Vagina (tissue), 2 donors: ENCODE data around the gene MPRIP. TPM values are rescaled to one million over a fixed set of nuclear protein-coding genes. Genes with fewer than 3 reads are reported as not detected.

ENCODE experiments used
- DNase-seq, 2 donors: peaks; one replicate each; pipeline ENCODE4 v3.0.0-alpha.2; 2017; ENCODE audit errors: extremely low spot score in 2 of 2
- H3K27ac ChIP-seq: fragments of 200-600 bp; sonication (generic); one replicate; pipeline ENCODE4 v1.5.1; 2019
- H3K27me3 ChIP-seq: fragments of 200-600 bp; sonication (generic); one replicate; pipeline ENCODE4 v1.5.1; 2019
- H3K36me3 ChIP-seq, 2 donors: fragments of 200-600 bp; sonication (generic); one replicate each; pipeline ENCODE4 v1.5.1; 2017 to 2019
- H3K4me1 ChIP-seq: fragments of 200-600 bp; sonication (generic); one replicate; pipeline ENCODE4 v1.5.1; 2019
- H3K4me3 ChIP-seq, 2 donors: fragments of 200-600 bp; sonication (generic); 1 replicate in 1 of 2; 2 replicates in 1 of 2; pipeline ENCODE4 v1.5.1; 2016 to 2019
- H3K9me3 ChIP-seq: fragments of 200-600 bp; sonication (generic); one replicate; pipeline ENCODE4 v1.5.1; 2019
- CTCF ChIP-seq, 3 experiments: fragments of 450-650 bp in 2 of 3; fragments of 200-600 bp in 1 of 3; sonication (generic) in 1 of 3; IDR thresholded peaks; one replicate each; pipeline ENCODE4 v1.5.1; 2017 to 2019; ENCODE audit warnings: antibody characterized with exemption in 3 of 3, mild to moderate bottlenecking in 2 of 3, moderate library complexity in 2 of 3
- POLR2A ChIP-seq, 2 donors: fragments of 450-650 bp; IDR thresholded peaks; one replicate each; pipeline ENCODE4 v1.6.1; 2017; ENCODE audit warnings: antibody characterized with exemption in 2 of 2, mild to moderate bottlenecking in 2 of 2, moderate library complexity in 2 of 2
- POLR2AphosphoS5 ChIP-seq, 2 donors: sonication (generic); formaldehyde crosslinking; IDR thresholded peaks; one replicate each; pipeline ENCODE4 v1.9.0; 2017; ENCODE audit warnings: antibody characterized with exemption in 2 of 2, mild to moderate bottlenecking in 2 of 2, low read depth in 1 of 2; ENCODE audit not compliant: insufficient read depth in 1 of 2
- intact Hi-C: fragments of 100-400 bp; cut with DNase I; formaldehyde crosslinking; loops from one replicate; pipeline ENCODE4 v1.15.1; 2023
- total RNA-seq: library from RNA; depleted of rRNA; stranded (reverse); fragments of >200 nt; gene quantifications from one replicate; pipeline ENCODE4 v1.2.3, GENCODE V29; 2016

The MPRIP gene
- total RNA-seq, 1 donor from 2014 or later: 202 TPM

GRCh38 chr17:17141279-17141678 lies 99.0 kb downstream of the MPRIP start:
- H3K27me3 ChIP-seq: no peaks in the 10 kb centered on the region
- intact Hi-C loops: loop anchor here (10.0 kb wide), 1 partner anchor 64 kb away; the partner anchor contains the start of gene PLD6
- peaks cover 21% of the 10 kb centered on the region for H3K4me1 ChIP-seq
- H3K27ac ChIP-seq: peak overlapping the region; percentile 29
- no peak overlapping the region for H3K4me3 ChIP-seq
- no peaks in the 10 kb centered on the region for H3K9me3 ChIP-seq
- TF ChIP-seq POLR2AphosphoS5 (IDR thresholded peaks at IDR 0.05; ENCODE audit: insufficient read depth in 1 of 2, low read depth in 1 of 2): no peak
- no peak for TF ChIP-seq CTCF (IDR thresholded peaks at IDR 0.05)
- TF ChIP-seq POLR2A (IDR thresholded peaks at IDR 0.05): no peak
- DNase-seq: no peak
- H3K36me3 ChIP-seq: peaks cover 0 to 85% of the 10 kb centered on the region in 2 donors

GRCh38 chr17:17141860-17142552 lies 99.7 kb downstream of the MPRIP start:
- DNase-seq: no peak
- Histone ChIP-seq H3K36me3 (peaks cover 0 to 82% of the 10 kb centered on the region in 2 donors), H3K4me3 (no peak overlapping the region), H3K27ac (peak overlapping the region; percentile 29), H3K9me3 (no peaks in the 10 kb centered on the region), H3K27me3 (no peaks in the 10 kb centered on the region), H3K4me1 (peaks cover 21% of the 10 kb centered on the region)
- TF ChIP-seq CTCF (IDR thresholded peaks at IDR 0.05) (peak in 2 of 3 experiments; percentile 40 to 63), POLR2A (IDR thresholded peaks at IDR 0.05) (no peak), POLR2AphosphoS5 (IDR thresholded peaks at IDR 0.05; ENCODE audit: insufficient read depth in 1 of 2, low read depth in 1 of 2) (peak in 1 of 2 donors; percentile 23)
- intact Hi-C loops: loop anchor here (10.0 kb wide), 1 partner anchor 63 kb away; the partner anchor contains the start of gene PLD6

GRCh38 chr17:17142556-17142955 lies 100.3 kb downstream of the MPRIP start:
- H3K4me3 ChIP-seq: no peak overlapping the region
- no peaks in the 10 kb centered on the region for H3K27me3 ChIP-seq
- intact Hi-C loops: loop anchor here (10.0 kb wide), 1 partner anchor 62 kb away; the partner anchor contains the start of gene PLD6
- no peak for DNase-seq
- no peaks in the 10 kb centered on the region for H3K9me3 ChIP-seq
- H3K36me3 ChIP-seq: peaks cover 0 to 82% of the 10 kb centered on the region in 2 donors
- no peak overlapping the region for H3K27ac ChIP-seq
- no peak for TF ChIP-seq CTCF (IDR thresholded peaks at IDR 0.05)
- TF ChIP-seq POLR2A (IDR thresholded peaks at IDR 0.05): no peak
- no peak for TF ChIP-seq POLR2AphosphoS5 (IDR thresholded peaks at IDR 0.05; ENCODE audit: insufficient read depth in 1 of 2, low read depth in 1 of 2)
- H3K4me1 ChIP-seq: peaks cover 21% of the 10 kb centered on the region

- H3K36me3 ChIP-seq: peaks cover 0 to 82% of the 10 kb centered on the region in 2 donors
- intact Hi-C loops: loop anchor here (10.0 kb wide), 1 partner anchor 61 kb away; the partner anchor contains the start of gene PLD6
- no peaks in the 10 kb centered on the region for H3K27me3 ChIP-seq
- no peaks in the 10 kb centered on the region for H3K9me3 ChIP-seq
- H3K27ac ChIP-seq: no peak overlapping the region
- TF ChIP-seq POLR2A (IDR thresholded peaks at IDR 0.05) (no peak), CTCF (IDR thresholded peaks at IDR 0.05) (no peak), POLR2AphosphoS5 (IDR thresholded peaks at IDR 0.05; ENCODE audit: insufficient read depth in 1 of 2, low read depth in 1 of 2) (no peak)
- DNase-seq: no peak
- no peak overlapping the region for H3K4me3 ChIP-seq
- H3K4me1 ChIP-seq: peaks cover 21% of the 10 kb centered on the region
These were observed 101.2 kb downstream of the MPRIP start for GRCh38 chr17:17143501-17143900.

- no peak for DNase-seq
- Histone ChIP-seq H3K4me1 (peaks cover 21% of the 10 kb centered on the region), H3K4me3 (no peak overlapping the region), H3K9me3 (no peaks in the 10 kb centered on the region), H3K27me3 (no peaks in the 10 kb centered on the region), H3K36me3 (peaks cover 0 to 82% of the 10 kb centered on the region in 2 donors), H3K27ac (no peak overlapping the region)
- intact Hi-C loops: loop anchor here (10.0 kb wide), 1 partner anchor 61 kb away; the partner anchor contains the start of gene PLD6
- TF ChIP-seq POLR2A (IDR thresholded peaks at IDR 0.05): no peak
- TF ChIP-seq POLR2AphosphoS5 (IDR thresholded peaks at IDR 0.05; ENCODE audit: insufficient read depth in 1 of 2, low read depth in 1 of 2): no peak
- TF ChIP-seq CTCF (IDR thresholded peaks at IDR 0.05): no peak
These were observed 101.8 kb downstream of the MPRIP start for GRCh38 chr17:17144061-17144460.
